Measurements from ENCODE around the gene TMC3. TPM values are rescaled to one million over a fixed set of nuclear protein-coding genes. Genes with fewer than 3 reads are reported as not detected.

TMC3 gene
- polyA plus RNA-seq, 1 donor (not counting 4 experiments of a cell fraction or from before 2014, with no cell fraction given), result not detected

DNA sequence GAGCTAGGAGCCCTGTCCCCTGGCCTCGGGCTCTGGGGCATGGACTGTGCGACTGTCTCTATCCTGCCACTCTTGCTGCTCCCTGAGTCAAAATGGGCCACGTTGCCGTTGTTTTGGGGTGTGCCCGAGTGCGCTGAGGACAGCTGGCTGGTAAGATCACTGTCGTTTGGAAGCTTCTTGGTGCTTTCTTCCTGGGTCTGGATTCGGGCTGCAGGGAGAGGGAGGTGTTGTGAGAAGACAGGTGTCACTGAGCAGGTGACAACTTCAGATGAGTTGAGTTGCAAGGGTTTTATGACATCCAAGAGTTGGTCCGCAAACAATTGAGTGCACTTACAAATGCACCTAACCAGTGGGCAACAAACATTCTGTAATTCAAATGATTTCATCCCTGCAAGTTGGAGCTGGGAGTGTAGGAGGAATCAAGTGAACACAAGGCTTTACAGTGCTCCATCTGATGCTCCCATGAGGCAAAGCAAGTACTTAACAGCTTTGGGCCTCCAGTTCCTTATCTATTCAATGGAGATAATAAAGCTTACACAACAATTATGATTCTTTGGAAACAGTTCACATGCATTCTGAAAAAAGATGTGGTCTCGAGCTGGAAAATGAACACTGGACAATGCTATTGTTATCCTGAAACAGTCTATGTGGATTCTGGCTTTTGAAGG is 39.1 kb downstream of the TMC3 start:
- H3K27ac ChIP-seq (ENCODE audit: control insufficient read depth, insufficient read depth, low read length), result no peak overlapping the region
- peaks cover 3% of the 10 kb centered on the region for H3K4me1 ChIP-seq (ENCODE audit: control insufficient read depth, extremely low read depth, insufficient read depth, low read length)
- H3K4me3 ChIP-seq (ENCODE audit: control insufficient read depth in 2 of 3, extremely low read depth in 1 of 3, insufficient read depth in 2 of 3, low read depth in 1 of 3, low read length in 3 of 3), result no peak overlapping the region
- FAIRE-seq (no peak), DNase-seq (ENCODE audit: low read depth, low spot score) (no peak)
- H3K4me2 ChIP-seq (ENCODE audit: control insufficient read depth, extremely low read depth, insufficient read depth, low read depth, low read length), result no peak overlapping the region
- H3K9me1 ChIP-seq (ENCODE audit: control insufficient read depth, extremely low read depth, insufficient read depth, low read length), result no peaks in the 10 kb centered on the region
- no peaks in the 10 kb centered on the region for H3K79me2 ChIP-seq (ENCODE audit: control insufficient read depth, insufficient read depth, low read length)
- no peak overlapping the region for H3K9ac ChIP-seq (ENCODE audit: control insufficient read depth, extremely low read depth, insufficient read depth, low read length)
- H4K20me1 ChIP-seq (ENCODE audit: control insufficient read depth, extremely low read depth, insufficient read depth, low read length), result no peaks in the 10 kb centered on the region
- no peaks in the 10 kb centered on the region for H3K36me3 ChIP-seq (ENCODE audit: control insufficient read depth in 2 of 2, extremely low read depth in 1 of 2, insufficient read depth in 2 of 2, low read length in 2 of 2)
- dilution Hi-C loops (cut with MboI; ENCODE audit: extremely low pct_ligation_motif_present, low sequenced_read_pairs), result no loop called here
- TF ChIP-seq EZH2 (IDR thresholded peaks at IDR 0.05; ENCODE audit: low read length), result no peak
- TF ChIP-seq, protein P1, sequence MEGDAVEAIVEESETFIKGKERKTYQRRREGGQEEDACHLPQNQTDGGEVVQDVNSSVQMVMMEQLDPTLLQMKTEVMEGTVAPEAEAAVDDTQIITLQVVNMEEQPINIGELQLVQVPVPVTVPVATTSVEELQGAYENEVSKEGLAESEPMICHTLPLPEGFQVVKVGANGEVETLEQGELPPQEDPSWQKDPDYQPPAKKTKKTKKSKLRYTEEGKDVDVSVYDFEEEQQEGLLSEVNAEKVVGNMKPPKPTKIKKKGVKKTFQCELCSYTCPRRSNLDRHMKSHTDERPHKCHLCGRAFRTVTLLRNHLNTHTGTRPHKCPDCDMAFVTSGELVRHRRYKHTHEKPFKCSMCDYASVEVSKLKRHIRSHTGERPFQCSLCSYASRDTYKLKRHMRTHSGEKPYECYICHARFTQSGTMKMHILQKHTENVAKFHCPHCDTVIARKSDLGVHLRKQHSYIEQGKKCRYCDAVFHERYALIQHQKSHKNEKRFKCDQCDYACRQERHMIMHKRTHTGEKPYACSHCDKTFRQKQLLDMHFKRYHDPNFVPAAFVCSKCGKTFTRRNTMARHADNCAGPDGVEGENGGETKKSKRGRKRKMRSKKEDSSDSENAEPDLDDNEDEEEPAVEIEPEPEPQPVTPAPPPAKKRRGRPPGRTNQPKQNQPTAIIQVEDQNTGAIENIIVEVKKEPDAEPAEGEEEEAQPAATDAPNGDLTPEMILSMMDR (optimal IDR thresholded peaks at IDR 0.05 in 1 of 3, IDR thresholded peaks at IDR 0.05 in 1 of 3, conservative IDR thresholded peaks at IDR 0.05 in 1 of 3; ENCODE audit: extremely low read depth in 1 of 3, insufficient read depth in 2 of 3, low read length in 3 of 3), result no peak
- no peak overlapping the region for H2AFZ ChIP-seq (ENCODE audit: control insufficient read depth, low read length)
- H3K27me3 ChIP-seq (ENCODE audit: control insufficient read depth, extremely low read depth, insufficient read depth, low read length), result peaks cover 5% of the 10 kb centered on the region
- no peaks in the 10 kb centered on the region for H3K9me3 ChIP-seq (ENCODE audit: control insufficient read depth, low read depth, low read length)

DNA sequence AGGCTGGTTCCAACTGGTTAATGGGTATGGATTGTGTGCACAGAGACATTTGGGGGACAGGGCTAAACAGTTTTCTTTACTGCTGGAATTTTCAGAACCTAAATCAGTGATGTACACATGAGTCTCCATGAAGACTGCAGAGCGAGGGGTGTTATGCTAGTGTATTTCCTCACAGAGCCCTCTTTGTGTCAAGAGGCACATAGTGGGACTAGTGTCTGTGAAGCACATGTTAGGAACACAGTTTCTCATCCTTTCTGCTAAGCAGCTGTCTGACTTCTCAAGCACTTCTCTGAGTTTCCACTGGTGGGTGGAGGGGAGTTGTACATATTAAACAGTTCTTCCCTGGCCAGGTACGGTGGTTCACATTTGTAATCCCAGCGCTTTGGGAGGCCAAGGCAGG is 40.6 kb downstream of the TMC3 start:
- H3K4me3 ChIP-seq (ENCODE audit: control insufficient read depth in 2 of 3, extremely low read depth in 1 of 3, insufficient read depth in 2 of 3, low read depth in 1 of 3, low read length in 3 of 3), result no peak overlapping the region
- DNase-seq (ENCODE audit: low read depth, low spot score) (no peak), FAIRE-seq (no peak)
- H3K27me3 ChIP-seq (ENCODE audit: control insufficient read depth, extremely low read depth, insufficient read depth, low read length), result no peaks in the 10 kb centered on the region
- no peak overlapping the region for H3K9ac ChIP-seq (ENCODE audit: control insufficient read depth, extremely low read depth, insufficient read depth, low read length)
- no peaks in the 10 kb centered on the region for H3K9me1 ChIP-seq (ENCODE audit: control insufficient read depth, extremely low read depth, insufficient read depth, low read length)
- no peaks in the 10 kb centered on the region for H3K4me1 ChIP-seq (ENCODE audit: control insufficient read depth, extremely low read depth, insufficient read depth, low read length)
- dilution Hi-C loops (cut with MboI; ENCODE audit: extremely low pct_ligation_motif_present, low sequenced_read_pairs), result no loop called here
- H2AFZ ChIP-seq (ENCODE audit: control insufficient read depth, low read length), result no peak overlapping the region
- no peak overlapping the region for H3K4me2 ChIP-seq (ENCODE audit: control insufficient read depth, extremely low read depth, insufficient read depth, low read depth, low read length)
- TF ChIP-seq, protein P1 (optimal IDR thresholded peaks at IDR 0.05 in 1 of 3, IDR thresholded peaks at IDR 0.05 in 1 of 3, conservative IDR thresholded peaks at IDR 0.05 in 1 of 3; ENCODE audit: extremely low read depth in 1 of 3, insufficient read depth in 2 of 3, low read length in 3 of 3), result no peak
- no peak for TF ChIP-seq EZH2 (IDR thresholded peaks at IDR 0.05; ENCODE audit: low read length)
- no peaks in the 10 kb centered on the region for H3K36me3 ChIP-seq (ENCODE audit: control insufficient read depth in 2 of 2, extremely low read depth in 1 of 2, insufficient read depth in 2 of 2, low read length in 2 of 2)
- H3K27ac ChIP-seq (ENCODE audit: control insufficient read depth, insufficient read depth, low read length), result no peak overlapping the region
- H3K9me3 ChIP-seq (ENCODE audit: control insufficient read depth, low read depth, low read length), result no peaks in the 10 kb centered on the region
- H3K79me2 ChIP-seq (ENCODE audit: control insufficient read depth, insufficient read depth, low read length), result no peaks in the 10 kb centered on the region
- H4K20me1 ChIP-seq (ENCODE audit: control insufficient read depth, extremely low read depth, insufficient read depth, low read length), result no peaks in the 10 kb centered on the region

Measured in keratinocyte (primary cell).